ENCODE measurements around the gene APMAP. TPM values are rescaled to one million over a fixed set of nuclear protein-coding genes. Genes with fewer than 3 reads are reported as not detected.

Gene APMAP, protein sequence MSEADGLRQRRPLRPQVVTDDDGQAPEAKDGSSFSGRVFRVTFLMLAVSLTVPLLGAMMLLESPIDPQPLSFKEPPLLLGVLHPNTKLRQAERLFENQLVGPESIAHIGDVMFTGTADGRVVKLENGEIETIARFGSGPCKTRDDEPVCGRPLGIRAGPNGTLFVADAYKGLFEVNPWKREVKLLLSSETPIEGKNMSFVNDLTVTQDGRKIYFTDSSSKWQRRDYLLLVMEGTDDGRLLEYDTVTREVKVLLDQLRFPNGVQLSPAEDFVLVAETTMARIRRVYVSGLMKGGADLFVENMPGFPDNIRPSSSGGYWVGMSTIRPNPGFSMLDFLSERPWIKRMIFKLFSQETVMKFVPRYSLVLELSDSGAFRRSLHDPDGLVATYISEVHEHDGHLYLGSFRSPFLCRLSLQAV
- 10 to 100 TPM; 46.9 to 50.9 TPM for total RNA-seq

DNA sequence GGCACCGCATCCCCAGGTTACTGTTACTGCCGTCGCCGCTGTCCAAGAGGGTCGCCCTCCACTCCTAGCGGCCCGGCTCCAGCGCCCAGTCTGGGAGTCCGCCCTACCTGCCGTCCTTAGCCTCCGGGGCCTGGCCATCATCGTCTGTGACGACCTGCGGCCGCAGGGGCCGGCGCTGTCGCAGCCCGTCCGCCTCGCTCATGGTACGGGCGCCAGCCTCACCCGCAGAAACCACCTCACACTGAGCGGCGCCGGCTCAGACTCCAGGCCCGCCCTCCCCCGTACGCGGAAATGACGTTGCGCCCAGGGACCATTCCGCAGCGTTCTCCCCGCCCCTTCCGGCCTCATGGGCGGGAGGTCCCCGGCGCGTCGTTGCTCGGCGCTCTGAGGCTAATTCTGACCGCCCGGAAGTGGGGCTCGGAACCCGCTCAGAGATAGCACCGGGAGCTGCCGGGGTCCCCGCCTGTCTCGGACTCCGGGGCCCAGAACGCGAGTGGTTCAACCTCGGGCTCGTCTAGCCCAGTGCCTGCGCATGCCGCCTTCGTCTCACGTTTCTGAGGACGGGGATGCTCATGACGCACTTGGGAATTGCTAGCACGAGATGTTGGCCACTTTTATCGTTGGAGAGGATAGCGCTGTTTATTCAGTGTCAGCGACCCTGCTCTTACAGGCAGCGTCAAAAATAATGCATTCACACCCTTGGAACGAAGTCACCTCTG is at the start of gene APMAP:
TSS of gene APMAP (minus strand) at position 265 of the 719 bp plus-strand sequence. CDS start at position 202, 63 bp downstream.
- CTCF ChIA-PET: interaction anchor here (1.0 to 8.0 kb wide), 9 partner anchors 12 to 579 kb away, joined by 3 to 105 read pairs (median 14); no protein-coding TSS in a partner anchor
- Mint-ChIP-seq H3K9me3 (no peaks in the 10 kb centered on the region), H3K27ac (peak within 1 kb of the TSS; percentile 90), H3K4me1 (ENCODE audit: low read depth) (peaks cover 57% of the 10 kb centered on the region), H3K4me3 (peak within 1 kb of the TSS; percentile 89), H3K36me3 (ENCODE audit: low read depth) (peaks cover 7% of the 10 kb centered on the region), H3K27me3 (ENCODE audit: low read depth) (no peaks in the 10 kb centered on the region)
- intact Hi-C loops (cut with micrococcal nuclease): loop anchor here (1.0 to 5.0 kb wide), 12 partner anchors 43 to 704 kb away; partner anchors contain the start of genes ABHD12, CST7, GINS1 and NANP
- DNase-seq: peak; percentile 97

DNA sequence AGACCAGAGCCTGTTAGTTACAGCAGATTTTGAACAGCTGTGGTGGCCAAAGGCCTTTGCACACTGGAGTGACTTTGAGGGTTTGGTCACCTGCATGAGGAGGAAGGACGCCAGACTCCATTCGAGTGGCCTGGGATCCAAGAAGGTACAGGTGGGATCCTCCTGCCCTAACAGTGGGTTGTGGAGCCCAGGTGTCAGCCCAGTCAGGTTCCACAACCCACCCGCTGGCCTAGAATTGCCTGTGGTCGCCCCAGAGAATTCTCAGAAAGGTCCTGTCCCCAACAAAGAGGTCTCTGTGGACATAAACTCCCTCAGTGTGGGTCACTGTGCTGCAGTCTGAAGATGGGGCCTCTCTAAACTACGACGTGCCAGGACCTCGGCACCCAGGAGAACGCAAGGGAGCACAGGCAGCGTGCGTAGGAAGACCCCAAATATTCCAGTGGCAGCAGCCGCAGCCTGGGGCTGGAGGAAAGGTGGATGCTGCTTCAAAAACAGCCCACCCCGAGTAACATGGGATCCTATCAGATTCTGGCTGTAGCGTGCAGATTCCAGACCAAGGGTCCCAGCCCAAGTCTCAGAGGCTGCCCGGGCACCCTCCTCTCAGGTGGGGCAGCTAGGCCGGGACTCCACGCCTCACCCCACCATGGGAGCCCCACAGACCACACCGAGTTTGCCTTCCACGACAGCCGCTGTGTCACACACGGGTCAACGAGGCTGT is 49.4 kb upstream of the APMAP start:
- peaks cover 1% of the 10 kb centered on the region for H3K36me3 Mint-ChIP-seq (ENCODE audit: low read depth)
- CTCF ChIA-PET: interaction anchor here (1.4 kb wide), 1 partner anchor 48 kb away, joined by 4 read pairs; no protein-coding TSS in a partner anchor
- no peak for DNase-seq
- peaks cover 52% of the 10 kb centered on the region for H3K4me1 Mint-ChIP-seq (ENCODE audit: low read depth)
- intact Hi-C loops (cut with micrococcal nuclease): no loop called here
- peak overlapping the region; percentile 90 for H3K27ac Mint-ChIP-seq
- no peaks in the 10 kb centered on the region for H3K9me3 Mint-ChIP-seq
- H3K4me3 Mint-ChIP-seq: no peak overlapping the region
- H3K27me3 Mint-ChIP-seq (ENCODE audit: low read depth): no peaks in the 10 kb centered on the region

DNA sequence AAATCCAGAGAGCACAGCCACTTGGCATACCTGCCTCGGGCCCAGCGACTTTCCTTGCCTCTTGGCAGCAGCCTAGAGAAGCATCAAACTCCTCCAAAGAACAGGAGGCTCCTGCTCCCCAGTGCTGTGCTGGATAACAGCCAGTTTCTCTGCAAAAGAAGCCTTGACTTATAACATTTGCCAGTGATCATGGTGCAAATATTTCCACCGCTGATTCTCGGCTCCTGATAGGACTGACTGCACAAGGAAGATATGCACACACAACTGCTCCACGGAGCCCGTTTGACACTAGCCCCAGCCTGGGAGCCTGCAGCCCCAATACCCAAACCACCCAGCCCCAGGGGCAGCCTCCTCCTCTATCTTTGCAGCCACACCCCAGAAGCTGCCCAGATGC is 47.9 kb upstream of the APMAP start:
- peak overlapping the region; percentile 8 for H3K27ac Mint-ChIP-seq
- H3K4me1 Mint-ChIP-seq (ENCODE audit: low read depth): peaks cover 67% of the 10 kb centered on the region
- no peak overlapping the region for H3K4me3 Mint-ChIP-seq
- no peaks in the 10 kb centered on the region for H3K9me3 Mint-ChIP-seq
- H3K36me3 Mint-ChIP-seq (ENCODE audit: low read depth): no peaks in the 10 kb centered on the region
- H3K27me3 Mint-ChIP-seq (ENCODE audit: low read depth): no peaks in the 10 kb centered on the region
- intact Hi-C loops (cut with micrococcal nuclease): no loop called here
- no peak for DNase-seq
- CTCF ChIA-PET: no interaction called here

DNA sequence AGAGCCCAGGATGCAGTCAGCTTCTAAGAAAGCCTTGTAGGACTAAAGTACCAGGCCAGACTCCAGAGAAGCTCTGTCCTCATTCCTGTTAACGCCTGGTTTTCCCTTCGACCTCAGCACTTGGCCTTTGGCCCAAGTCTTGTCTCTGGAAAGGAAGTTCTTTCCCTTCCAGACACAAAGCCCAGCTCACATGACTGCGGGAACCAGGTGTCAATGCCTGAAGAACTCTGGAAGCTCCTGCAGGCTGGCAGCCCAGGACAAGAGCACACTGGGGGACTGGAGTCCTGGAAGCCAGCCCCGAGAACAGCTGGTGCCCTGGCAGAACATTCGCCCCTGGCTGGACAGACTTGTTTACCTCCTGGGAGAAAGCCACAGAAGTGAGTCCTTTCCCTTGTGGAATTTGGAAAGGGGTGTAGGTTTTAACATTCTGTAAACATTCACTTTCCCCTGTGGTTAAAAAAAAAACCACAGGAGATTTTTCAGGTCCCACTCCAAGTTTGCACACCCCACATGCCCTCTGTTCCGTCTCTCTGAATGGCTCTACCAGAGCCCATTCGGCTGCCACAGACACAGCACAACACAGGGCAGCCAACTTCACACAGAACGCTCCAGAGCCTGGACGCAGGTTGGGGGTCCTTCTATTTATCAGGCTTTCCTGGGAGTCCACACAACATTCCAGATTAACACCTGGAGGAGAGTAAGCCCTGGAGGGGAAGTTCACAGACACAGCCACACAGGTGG is 47.3 kb upstream of the APMAP start:
- Mint-ChIP-seq H3K27ac (no peak overlapping the region), H3K9me3 (no peaks in the 10 kb centered on the region), H3K27me3 (ENCODE audit: low read depth) (no peaks in the 10 kb centered on the region), H3K4me1 (ENCODE audit: low read depth) (peaks cover 68% of the 10 kb centered on the region), H3K36me3 (ENCODE audit: low read depth) (no peaks in the 10 kb centered on the region), H3K4me3 (no peak overlapping the region)
- no peak for DNase-seq
- CTCF ChIA-PET: no interaction called here
- intact Hi-C loops (cut with micrococcal nuclease): no loop called here

DNA sequence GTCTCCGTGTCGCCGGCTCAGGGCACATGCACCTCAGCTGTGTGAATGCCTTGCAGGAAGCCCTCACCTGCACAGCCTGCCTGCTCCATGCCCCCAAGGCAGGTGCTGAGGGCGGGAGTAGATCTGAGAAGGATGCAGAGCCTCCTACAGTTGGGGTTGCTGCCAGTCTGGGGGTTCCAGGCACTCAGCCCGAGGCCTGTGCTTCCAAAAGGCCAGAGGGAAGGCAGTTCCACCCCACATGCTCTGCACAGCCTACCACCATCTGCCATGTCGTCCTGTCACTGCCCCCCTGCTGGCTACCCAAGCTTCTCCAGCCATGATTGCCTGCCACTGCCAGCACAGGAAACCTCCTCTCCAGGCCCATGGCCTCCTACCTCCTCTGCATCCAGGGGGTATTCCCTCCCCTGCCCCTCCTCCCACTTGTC is 46.1 kb upstream of the APMAP start:
- CTCF ChIA-PET: interaction anchor here (0.9 to 1.2 kb wide), 2 partner anchors 21 to 27 kb away, joined by 3 to 4 read pairs; no protein-coding TSS in a partner anchor
- DNase-seq: no peak
- H3K4me3 Mint-ChIP-seq: no peak overlapping the region
- H3K27me3 Mint-ChIP-seq (ENCODE audit: low read depth): no peaks in the 10 kb centered on the region
- H3K9me3 Mint-ChIP-seq: no peaks in the 10 kb centered on the region
- H3K27ac Mint-ChIP-seq: peak overlapping the region; percentile 14
- no peaks in the 10 kb centered on the region for H3K36me3 Mint-ChIP-seq (ENCODE audit: low read depth)
- intact Hi-C loops (cut with micrococcal nuclease): no loop called here
- peaks cover 68% of the 10 kb centered on the region for H3K4me1 Mint-ChIP-seq (ENCODE audit: low read depth)

DNA sequence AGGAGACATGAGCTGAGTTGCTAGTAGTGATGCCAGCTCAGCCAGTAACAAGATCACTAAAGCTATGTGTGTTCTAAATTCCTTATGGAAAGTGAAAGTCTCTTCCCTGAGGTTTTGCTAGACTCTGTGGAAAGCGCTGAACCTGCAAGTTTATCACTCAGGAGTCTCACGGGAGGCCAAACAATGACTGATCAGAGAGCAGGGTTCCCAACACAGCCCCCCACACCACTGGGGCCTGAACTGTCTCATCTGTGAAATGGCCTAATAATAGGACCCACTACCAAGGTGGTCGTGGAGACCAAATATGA is 45.5 kb upstream of the APMAP start:
- no peak overlapping the region for H3K4me3 Mint-ChIP-seq
- CTCF ChIA-PET: interaction anchor here (0.9 to 1.2 kb wide), 2 partner anchors 21 to 27 kb away, joined by 3 to 4 read pairs; no protein-coding TSS in a partner anchor
- no peaks in the 10 kb centered on the region for H3K36me3 Mint-ChIP-seq (ENCODE audit: low read depth)
- DNase-seq: no peak
- H3K9me3 Mint-ChIP-seq: no peaks in the 10 kb centered on the region
- intact Hi-C loops (cut with micrococcal nuclease): no loop called here
- H3K27me3 Mint-ChIP-seq (ENCODE audit: low read depth): no peaks in the 10 kb centered on the region
- H3K27ac Mint-ChIP-seq: no peak overlapping the region
- H3K4me1 Mint-ChIP-seq (ENCODE audit: low read depth): peaks cover 65% of the 10 kb centered on the region

DNA sequence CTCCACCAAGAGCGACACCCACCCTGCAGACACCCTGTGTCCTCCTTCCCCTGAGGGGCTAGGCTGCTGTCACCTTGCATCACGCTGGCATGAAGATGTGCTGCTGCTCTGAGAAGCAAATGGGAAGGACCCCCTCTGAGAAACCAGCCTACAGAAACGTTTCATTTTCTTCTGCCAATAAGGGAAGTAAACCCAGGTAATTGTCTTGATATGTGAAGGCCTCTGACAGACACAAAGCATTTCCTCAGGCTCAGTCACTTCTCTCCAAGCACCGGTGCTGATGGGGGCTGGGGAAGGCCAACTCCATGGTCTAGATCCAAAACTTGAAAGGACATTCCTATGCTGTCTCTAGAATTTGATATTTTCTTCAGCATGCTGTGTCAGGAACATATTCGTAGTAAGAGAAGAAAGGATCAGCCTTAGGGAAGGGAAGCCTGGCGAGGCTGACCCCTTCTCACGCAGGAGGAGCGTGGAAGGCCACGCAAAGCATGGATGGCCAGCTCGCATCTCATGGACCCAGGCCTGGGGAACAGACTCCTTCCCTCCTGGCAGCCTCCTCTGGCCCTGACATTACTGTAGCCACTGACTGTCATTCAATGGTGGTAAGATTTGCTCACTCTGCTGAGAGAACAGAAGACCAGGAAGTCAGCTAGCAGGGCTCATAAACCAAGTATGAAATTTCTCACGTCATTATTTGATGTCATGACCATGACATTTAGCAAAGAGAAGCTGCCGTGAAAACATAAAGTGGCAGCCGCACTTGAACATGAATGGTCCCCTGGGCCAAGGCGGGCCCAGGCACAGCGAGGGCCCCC is 44.9 kb upstream of the APMAP start:
- Mint-ChIP-seq H3K9me3 (no peaks in the 10 kb centered on the region), H3K27me3 (ENCODE audit: low read depth) (no peaks in the 10 kb centered on the region), H3K36me3 (ENCODE audit: low read depth) (no peaks in the 10 kb centered on the region), H3K27ac (peak overlapping the region; percentile 13), H3K4me3 (no peak overlapping the region), H3K4me1 (ENCODE audit: low read depth) (peaks cover 60% of the 10 kb centered on the region)
- DNase-seq: no peak
- CTCF ChIA-PET: interaction anchor here (0.9 to 1.2 kb wide), 2 partner anchors 22 to 28 kb away, joined by 3 to 4 read pairs; no protein-coding TSS in a partner anchor
- intact Hi-C loops (cut with micrococcal nuclease): no loop called here

DNA sequence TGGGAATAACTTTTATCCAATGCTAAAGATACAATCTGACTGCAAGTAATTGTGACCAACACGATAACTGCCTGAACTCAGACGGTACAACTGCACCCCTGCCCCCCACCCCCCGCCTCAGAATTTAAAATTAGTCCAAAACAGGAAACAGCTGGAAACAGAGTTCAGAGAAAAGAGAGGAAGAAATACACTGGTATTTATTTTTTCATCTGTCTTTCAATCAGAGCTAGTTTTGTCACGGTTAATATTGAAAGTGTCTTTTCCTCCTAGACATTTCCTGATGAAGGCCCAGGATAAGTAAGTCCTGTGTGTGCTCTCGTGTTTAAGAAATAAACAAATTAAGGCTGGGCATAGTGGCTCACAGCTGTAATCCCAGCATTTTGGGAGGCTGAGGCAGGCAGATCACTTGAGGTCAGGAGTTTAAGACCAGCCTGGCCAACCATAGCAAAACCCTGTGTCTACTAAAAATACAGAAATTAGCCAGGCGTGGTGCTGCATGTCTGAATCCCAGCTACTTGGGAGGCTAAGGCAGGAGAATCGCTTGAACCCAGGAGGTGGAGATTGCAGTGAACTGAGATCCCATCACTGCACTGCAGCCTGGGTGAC is 43.9 kb upstream of the APMAP start:
- CTCF ChIA-PET: interaction anchor here (0.6 to 1.4 kb wide), 7 partner anchors 15 to 352 kb away, joined by 3 to 6 read pairs (median 4); no protein-coding TSS in a partner anchor
- H3K36me3 Mint-ChIP-seq (ENCODE audit: low read depth): no peaks in the 10 kb centered on the region
- H3K27me3 Mint-ChIP-seq (ENCODE audit: low read depth): no peaks in the 10 kb centered on the region
- peaks cover 49% of the 10 kb centered on the region for H3K4me1 Mint-ChIP-seq (ENCODE audit: low read depth)
- intact Hi-C loops (cut with micrococcal nuclease): loop anchor here (1.0 kb wide), 2 partner anchors 21 to 43 kb away; no protein-coding TSS in a partner anchor
- peak overlapping the region; percentile 23 for H3K4me3 Mint-ChIP-seq
- H3K9me3 Mint-ChIP-seq: no peaks in the 10 kb centered on the region
- peak overlapping the region; percentile 26 for H3K27ac Mint-ChIP-seq
- no peak for DNase-seq

DNA sequence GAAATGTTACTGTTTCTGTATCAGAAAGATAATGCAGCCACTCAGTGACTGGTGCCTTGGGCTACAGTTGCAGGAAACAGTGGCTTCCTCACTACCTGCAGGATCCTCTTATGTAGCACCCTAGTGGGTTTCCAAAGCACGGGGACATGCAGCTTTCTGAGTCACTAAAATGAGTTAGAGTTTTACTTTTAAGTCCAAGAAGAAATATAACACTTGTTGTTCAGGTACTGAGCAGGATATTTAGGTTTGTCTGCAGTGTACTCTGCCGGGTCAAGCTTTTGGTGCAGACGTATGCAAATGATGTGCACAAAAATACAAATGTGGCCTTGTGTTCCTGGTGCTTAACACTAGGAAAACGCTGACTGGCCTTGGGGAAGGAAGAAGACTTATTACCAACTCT is 43.4 kb upstream of the APMAP start:
- Mint-ChIP-seq H3K4me1 (ENCODE audit: low read depth) (peaks cover 46% of the 10 kb centered on the region), H3K27me3 (ENCODE audit: low read depth) (no peaks in the 10 kb centered on the region), H3K4me3 (peak overlapping the region; percentile 23), H3K9me3 (no peaks in the 10 kb centered on the region), H3K36me3 (ENCODE audit: low read depth) (no peaks in the 10 kb centered on the region), H3K27ac (peak overlapping the region; percentile 26)
- CTCF ChIA-PET: interaction anchor here (0.9 to 1.4 kb wide), 4 partner anchors 29 to 144 kb away, joined by 3 to 6 read pairs (median 4); no protein-coding TSS in a partner anchor
- peak; percentile 55 for DNase-seq
- intact Hi-C loops (cut with micrococcal nuclease): loop anchor here (1.0 kb wide), 2 partner anchors 21 to 43 kb away; no protein-coding TSS in a partner anchor

DNA sequence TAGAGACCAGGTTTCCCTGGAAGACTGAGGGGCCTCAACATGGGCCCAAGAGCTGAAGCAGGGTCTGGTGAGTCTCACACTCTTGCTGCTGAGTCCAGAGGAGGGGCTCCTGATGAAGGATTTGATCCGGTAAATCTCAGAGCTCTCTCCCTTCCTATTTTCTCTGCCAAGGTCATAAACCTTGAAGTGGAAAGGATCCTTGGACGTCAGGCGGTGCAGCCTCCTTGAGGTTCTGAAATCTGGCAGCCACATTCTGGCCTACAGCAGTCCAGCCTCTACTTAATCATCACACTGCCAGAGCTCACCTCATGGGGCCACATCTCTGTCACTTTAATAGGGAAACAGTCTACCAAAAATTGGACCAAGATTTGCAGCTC is 41.4 kb upstream of the APMAP start:
- Mint-ChIP-seq H3K27ac (no peak overlapping the region), H3K27me3 (ENCODE audit: low read depth) (no peaks in the 10 kb centered on the region), H3K36me3 (ENCODE audit: low read depth) (peaks cover 2% of the 10 kb centered on the region), H3K4me1 (ENCODE audit: low read depth) (peaks cover 34% of the 10 kb centered on the region), H3K9me3 (no peaks in the 10 kb centered on the region), H3K4me3 (no peak overlapping the region)
- CTCF ChIA-PET: interaction anchor here (0.7 to 1.2 kb wide), 3 partner anchors 35 to 103 kb away, joined by 3 to 8 read pairs (median 3); partner anchors contain the start of gene APMAP
- no peak for DNase-seq
- intact Hi-C loops (cut with micrococcal nuclease): no loop called here
